Fibroblast of peridontal ligament (primary cell): Measurements from ENCODE around the gene DCANP1.

Experiments
- DNase-seq: peaks from one replicate; pipeline ENCODE4 v3.0.0-alpha.2; 2010; ENCODE audit errors: extremely low read depth

DCANP1 gene

DNA sequence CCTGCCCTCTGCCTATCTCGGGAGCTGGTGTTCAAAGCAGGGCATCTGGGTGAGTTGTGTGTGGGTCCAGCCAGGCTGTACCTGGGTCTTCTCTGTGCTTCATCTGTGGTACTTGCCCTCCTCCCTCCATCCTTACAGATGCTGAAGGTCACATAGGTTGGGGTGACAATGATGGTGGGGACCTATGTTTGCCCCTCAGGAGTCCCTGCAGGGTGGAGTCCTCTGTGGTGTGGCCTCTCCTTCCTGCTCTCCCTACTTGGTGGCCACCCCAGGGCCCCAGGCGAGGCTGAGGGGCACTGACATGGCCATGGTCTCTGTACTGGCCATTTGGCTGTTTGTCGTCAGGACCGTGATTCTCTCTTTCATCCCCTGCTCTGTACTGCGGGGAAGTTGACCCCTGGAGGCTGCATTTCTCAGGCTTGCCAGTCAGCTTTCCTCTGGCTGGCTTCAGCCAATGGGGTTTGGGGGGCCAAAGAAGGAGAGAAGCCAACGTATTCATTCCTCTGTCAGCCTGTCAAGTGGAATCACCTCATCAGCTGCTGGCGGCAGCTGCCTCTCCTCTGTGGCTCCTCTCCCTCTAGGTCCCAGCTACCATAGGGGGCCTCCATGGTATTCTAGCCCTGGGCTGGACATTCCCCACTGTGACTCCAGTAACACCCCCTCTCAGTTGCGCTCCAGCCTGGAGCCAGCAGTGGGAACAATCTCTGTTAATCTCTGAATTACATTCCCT lies 4.6 kb downstream of the DCANP1 start:
- DNase-seq, result no peak

DNA sequence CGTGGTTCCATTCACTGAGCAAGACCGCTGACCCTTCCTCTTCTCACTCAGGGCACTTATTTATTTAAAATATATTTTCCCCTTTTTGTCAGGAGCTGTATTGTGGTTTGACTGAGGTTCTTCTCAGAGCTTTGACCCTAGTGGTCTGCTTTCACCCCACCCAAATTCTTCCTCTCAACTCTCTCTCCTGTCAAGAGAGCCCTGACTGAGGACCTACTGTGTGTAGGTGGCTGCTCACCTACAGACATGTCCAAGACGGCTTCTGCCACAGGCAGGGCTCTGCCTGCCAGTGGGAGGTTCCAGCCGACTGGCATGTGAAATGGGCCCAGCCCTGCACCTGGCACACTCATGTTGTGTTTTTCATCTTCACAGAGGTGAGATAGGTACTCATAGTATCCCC lies 5.2 kb downstream of the DCANP1 start:
- no peak for DNase-seq

DNA sequence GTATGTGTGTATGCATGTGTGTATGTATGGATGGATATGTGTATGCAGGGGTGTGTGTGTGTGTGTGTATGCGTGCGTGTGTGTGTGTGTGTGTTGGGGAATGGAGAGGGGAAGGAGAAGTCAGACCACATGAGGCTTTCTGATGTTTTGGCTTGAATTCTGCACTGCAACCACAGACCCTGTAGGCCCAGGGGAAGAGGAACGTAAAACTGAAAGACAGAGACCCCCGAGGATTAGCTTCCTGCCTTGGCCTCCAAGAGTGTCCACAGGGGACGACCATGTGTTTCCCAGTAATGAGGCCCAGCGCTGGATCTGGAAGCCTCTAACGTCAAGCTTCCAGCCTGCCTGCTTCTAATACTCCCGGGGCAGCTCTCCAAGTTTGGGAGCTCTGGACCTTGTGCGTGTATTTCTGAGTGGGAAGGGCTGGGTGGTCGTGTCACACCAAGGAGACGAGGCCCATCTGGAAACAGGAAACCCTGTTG lies 5.8 kb downstream of the DCANP1 start:
- DNase-seq, result peak; percentile 19

DNA sequence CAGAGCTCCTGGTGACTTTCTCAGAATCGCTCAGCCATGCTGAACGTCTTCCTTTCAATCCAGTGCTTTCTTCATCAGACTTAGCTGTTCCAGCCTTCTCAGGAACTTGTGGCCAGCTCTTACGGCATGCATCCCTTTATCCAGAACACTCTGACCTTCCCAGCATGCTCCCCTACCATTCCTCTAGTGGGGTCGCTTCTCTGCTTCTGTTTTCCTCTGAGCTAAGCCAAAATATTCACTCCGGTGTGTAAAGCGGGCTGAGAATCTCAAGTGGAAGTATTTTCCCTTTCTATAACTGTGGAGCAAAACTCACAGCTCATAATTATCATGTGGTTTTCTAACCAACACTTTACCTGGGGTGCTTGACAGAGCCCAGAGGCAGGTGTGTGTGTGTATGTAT lies 6.2 kb downstream of the DCANP1 start:
- no peak for DNase-seq

DNA sequence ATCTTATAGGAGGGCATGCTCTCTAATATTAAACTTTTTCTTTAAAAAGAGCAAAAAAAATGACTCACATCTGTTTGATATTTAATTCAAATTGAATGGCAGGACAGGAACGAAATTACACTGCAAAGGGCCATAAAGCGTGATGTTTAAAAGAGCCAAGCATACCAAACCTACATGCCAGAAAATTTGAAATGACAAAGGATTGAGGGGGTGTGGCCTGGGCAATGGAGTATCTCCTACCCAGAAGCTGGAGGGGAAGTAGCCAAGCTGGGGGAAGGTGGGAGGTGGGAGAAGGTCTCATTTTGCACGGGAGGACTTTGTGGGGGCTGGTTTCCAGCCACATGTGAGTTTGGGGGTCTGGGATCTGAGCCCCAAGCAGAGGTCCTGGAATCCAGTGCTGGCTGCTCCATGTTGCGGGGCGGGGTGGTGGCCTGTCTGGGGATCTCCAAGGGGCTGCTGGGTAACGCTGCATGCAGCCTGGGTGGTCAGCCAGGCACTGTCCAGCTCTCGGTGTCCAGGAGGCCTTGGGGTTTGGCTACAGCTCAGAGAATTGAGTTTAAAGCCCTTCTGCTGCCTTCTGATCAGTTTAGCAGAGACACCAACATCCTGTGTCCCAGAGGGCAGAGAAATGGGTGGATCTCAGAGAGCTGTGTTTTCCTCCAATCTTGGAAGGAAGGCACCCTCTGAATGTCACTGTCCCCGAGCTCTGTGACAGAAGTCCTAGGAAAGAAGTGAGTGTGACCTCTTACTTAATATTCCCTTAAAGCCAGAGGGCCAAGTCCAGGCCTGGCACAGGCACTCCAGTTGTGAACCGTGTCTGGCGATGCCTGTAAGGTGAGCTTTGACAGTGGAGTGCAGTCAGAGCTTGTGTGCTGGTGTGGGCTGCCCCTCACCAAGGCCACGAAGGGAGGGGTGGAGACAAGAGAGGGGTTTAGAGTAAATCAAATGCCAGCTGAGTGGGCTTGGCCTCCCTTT lies 7.6 kb downstream of the DCANP1 start:
- DNase-seq, result no peak

DNA sequence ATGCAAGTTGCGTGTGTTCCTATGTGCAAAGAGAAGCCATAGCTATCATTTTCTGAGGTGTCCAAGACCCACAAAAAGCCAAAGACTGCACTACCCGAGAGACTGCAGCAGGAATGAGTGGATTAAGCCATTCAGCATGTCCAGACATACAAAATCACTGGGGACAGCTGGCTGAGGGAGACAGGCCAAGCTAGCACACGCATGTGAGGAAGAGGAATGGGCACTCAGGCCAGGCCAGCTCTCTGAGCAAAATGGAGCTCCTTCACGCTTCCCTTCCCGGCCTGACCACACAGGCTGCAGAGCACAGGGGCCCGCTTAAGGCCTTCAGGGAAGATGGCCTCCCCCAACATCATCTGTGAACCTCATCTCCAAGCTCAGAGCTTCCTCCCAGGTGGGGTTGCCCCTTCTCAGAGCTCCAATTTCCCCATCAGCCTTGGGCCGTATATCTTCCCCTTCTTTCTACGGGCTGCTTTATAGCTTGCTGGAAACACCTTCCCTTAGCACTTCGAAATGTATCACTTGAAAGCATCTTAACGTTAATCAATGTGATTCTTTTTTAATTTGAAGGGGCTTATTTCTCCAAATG lies 8.4 kb downstream of the DCANP1 start:
- DNase-seq, result no peak

DNA sequence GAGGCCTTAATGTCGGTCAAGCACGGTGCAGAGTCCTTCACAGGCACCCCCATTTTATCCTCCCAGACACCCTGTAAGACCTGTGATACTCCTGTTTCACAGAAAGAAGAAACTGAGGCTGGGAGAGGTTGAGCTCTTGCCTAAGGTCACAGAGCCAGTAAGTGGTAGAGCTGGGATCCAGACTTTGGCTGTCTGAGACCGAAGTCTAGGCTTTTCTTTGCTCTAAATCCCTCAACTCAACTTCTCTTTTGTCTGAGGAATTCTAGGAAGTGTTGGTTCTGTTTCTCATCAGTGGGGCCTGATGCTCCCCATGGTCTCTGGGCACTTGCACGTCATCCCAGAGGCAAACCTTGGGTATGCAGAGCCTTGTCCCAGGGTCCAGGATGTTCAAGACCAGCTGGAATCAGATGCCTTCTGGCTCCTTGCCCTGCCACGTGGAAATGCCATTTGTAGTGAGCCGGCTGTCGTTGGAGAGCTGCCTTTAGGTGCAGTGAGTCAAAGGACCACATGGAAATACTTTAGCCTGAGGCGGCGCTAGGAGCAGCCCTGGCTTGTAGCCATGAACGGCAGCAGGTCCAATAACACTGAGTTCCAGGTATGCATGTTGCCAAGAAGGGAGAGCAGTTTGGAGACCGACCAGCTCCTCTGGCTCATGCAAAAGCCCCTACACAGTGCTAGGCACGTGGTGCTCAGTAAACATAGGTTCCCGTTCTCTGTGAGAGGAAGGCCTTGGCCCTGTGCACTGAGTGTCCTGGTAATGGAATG lies 9.2 kb downstream of the DCANP1 start:
- peak; percentile 74 for DNase-seq

DNA sequence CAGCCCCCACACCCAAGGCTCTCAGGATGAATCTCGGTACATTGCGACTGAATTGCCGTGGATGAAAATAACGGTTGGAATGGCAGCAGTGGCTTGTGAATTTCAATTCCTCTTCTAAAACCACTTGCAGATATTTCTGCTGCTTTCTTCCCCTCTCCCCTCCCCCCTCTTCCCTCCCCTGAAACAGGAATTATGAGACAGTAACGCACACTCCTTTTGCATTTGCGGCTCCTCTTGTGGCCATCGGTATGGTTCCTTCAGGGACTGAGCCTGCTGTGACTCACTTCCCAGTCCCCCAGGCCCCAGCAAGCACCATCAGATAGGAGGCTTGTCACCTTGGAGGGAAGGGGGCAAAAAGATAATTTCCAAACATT lies 9.7 kb downstream of the DCANP1 start:
- no peak for DNase-seq

DNA sequence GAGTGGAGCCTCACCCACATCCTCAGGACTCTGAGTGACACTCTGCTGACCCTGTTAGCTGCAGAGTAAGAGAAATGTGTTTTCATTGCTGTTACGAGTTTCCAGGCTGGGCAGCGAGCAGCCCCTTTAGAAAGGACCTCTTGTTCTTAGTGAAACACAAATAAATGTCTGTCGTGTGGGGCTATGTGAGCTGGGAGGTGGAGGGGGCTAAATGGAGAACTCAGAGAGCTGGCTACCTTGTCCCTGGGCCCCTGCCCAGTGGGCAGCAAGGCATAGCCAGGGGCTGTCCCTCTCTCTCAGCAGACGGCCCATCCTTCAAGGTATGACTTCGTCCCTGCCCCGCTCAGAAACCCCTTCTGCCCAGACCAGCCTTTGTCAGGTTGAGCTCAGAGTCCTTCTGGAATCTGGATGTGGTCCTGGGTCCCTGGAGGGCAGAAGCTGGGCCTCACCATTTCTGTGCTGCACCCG lies 10.2 kb downstream of the DCANP1 start:
- no peak for DNase-seq

DNA sequence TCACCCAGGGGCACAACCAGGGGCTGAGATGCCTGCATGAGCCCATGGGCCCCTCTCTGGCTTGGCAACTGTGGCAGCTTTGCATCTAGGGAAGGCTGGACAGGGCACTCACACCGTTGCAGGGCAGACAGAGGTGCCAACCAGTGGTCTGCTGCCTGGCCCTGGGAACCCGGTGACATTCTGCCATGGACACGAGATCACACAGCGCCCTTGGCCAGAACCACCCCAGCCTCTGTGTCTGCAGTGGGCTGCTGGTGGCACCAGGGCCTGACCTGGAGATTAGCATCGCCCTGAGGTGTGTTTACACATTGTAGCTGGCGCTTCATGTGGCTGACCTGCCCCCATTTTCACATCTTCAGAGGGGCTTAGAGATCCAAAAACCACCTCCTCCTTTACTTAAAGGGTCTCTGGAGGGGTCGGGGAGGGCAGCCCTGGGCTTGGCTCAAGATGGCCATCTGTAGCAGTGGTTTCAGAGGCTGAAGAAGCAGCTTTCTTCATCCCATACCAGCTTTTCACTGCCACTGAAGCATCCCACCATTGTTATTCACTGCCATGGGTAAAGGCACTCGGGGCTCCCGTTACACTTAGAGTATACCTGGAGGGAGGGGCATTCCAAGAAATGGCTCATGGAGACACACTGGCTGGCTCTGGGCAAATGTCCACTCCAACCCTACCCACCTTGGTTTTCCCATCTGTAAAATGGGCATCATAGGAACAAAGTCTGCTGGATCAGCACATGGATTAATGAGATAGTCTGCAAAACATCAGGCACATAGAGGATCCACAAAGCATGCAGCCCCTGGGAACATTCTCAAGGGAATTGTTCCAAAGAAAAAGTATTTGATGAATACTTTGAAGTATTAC lies 11.4 kb downstream of the DCANP1 start:
- no peak for DNase-seq

DNA sequence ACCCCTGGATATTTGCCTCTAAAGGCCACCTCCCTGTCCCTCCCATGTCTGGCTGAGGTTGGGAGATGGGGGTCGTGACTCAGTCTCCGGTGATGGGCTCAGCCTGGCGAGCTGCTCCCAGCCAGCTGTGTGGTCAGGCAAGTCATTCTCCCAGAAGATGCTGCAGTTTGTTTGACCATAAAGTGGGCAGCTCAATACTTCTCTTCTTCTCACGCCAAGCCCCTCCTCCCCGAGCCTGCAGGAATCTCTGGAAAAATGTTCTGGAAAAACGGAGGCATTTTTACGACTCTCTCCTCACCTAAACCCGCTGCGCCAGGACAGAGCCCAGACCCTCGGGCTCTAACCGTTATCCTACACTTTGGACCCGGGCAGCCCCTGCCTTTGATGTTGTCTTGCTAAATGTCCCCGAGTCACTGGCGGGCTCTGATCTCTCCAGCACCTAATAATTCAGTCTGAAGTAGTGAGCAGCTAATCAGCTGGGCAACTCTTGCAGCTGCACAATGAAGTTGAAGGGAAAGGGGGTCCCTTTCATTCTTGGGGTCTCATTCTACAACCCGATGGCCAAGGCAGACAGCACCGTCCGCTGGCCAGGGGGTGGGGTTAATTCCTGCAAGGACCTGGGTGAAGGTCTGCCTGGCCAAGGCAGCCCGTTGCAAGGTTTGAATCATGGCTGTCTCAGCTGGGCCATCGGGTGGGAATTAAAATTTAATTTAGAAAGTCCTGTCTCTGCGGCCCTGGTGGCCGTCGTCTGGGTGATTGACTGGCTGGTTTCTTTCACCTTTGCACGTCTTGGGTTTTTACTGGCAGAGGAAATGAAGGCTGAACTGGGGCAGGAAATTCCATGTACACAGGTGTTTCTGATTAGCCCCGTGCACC lies 12.3 kb downstream of the DCANP1 start:
- DNase-seq, result no peak

DNA sequence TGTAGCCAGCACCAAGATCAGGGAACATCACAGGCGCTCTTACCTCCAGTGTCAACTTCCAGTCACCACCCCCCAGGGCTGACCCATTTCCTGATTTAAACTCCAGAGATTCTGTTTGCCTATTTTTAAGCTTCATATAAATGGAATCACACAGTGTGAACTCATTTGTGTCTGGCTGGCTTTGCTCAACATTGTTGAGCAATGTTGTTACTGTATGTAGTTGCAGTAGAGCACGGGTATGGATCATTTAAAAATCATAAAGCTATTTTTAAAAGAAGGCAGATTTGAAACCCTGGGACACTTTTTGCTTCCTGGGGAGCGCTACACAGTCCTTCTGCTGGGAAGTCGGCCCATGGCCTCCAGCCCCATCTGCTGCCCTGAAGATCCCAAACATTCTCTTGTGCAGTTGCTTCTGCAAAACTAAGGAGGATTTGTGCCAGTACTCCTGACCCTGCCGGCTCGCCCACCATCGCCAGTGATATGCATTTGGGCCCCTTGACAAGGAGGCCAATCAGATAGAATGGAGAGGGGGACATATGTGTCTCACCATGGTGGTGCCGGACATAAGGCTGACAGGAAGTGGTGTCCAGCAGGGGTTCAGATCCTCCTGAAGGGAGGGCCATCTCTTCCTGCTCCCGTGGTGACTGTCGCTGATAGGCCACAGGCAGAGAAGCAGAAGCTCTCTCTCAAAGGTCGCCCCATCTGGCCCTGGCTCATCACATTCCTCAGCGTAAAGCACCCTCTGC lies 13.3 kb downstream of the DCANP1 start:
- peak; percentile 31 for DNase-seq

DNA sequence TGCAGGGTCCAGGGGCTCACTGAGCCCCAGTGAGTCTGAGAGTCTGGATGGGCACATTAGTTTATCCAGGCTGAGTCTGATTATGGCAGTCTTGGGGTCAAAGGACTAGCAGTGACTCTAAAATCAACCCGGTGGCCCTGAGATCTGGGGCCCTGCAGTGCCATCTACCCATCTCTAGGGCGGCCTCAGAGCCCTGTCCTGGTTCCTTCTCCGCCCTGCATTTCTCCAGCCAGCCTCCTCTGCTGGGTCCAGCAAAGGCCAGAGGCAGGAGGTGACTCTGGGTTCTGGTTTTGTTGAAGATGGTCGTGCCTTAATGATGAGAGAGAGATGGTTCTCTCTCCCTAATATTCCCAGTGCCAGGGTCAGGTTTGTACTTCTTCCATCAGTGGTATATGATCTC lies 15.0 kb downstream of the DCANP1 start:
- no peak for DNase-seq

DNA sequence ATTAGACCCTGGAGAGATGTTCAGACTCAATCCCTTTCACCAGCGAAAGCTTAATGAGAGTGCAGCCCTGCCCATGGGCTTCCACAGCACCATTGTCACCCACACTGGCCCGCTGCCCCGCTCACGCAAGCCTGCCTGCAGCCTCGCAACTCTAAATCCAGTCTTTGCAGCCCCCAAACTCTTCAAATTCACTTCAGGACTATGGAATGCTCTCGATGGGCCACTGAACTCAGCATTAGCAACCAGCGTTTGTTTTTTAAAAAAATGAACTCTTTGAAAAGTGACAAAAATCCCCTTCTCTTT lies 17.1 kb downstream of the DCANP1 start:
- DNase-seq, result no peak

DNA sequence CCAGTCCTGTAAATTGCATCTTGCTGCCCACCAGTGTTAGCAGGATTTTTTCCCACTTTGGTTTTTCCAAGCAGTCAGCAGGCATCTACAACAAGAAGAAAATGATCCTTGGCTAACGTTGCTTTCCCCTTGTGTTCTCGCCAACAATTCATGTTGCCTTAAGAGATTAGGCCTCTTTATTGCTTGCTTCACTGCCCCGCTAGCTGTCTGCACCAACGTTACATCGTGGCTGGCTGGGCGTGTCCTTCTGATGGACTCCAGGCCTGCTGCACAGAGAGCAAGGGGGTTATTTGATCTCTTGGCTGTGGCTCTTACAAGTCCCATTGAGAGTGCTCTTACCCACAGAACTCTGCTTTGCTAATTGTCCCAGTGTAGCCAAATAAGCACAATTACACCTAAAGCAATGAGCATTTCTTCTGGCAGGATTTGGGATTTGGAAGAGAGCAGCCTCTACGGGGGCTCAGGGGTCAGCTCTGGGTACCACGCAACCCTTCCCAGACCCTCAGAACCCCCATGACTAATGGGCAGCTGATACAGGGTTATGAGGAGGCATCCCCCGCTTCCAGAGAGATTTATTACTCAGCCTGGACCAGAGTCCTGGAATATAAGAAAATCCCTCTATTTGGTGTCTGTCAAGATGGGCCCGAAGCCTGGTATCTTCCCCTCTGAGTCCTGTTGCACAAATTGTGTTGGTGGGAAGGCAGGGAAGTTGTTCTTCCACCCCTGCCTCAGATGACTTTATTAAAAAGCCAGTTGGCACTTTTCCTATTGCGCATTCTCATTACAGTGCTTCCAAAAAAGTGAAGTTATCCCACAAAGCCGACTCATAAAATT lies 17.6 kb downstream of the DCANP1 start:
- peak; percentile 27 for DNase-seq

DNA sequence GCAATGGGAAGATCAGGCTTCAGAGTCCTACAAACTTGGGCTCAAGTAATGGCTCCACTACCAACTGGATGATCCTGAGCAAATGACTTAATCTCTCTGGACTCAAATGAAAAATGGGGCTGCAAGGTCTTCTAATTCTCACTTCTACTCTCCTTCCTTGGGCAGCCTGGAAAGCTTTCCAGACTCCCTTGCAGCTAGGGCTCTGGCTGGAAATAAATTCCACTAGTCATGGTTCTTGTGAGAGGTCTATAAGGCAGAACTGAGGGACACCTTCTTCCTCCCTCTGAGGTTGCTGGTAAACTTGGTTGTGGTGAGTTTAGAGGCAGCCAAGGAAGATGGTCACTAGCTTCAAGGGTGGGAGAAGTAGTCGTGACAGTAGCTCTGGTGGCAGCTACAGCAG lies 18.6 kb downstream of the DCANP1 start:
- no peak for DNase-seq

DNA sequence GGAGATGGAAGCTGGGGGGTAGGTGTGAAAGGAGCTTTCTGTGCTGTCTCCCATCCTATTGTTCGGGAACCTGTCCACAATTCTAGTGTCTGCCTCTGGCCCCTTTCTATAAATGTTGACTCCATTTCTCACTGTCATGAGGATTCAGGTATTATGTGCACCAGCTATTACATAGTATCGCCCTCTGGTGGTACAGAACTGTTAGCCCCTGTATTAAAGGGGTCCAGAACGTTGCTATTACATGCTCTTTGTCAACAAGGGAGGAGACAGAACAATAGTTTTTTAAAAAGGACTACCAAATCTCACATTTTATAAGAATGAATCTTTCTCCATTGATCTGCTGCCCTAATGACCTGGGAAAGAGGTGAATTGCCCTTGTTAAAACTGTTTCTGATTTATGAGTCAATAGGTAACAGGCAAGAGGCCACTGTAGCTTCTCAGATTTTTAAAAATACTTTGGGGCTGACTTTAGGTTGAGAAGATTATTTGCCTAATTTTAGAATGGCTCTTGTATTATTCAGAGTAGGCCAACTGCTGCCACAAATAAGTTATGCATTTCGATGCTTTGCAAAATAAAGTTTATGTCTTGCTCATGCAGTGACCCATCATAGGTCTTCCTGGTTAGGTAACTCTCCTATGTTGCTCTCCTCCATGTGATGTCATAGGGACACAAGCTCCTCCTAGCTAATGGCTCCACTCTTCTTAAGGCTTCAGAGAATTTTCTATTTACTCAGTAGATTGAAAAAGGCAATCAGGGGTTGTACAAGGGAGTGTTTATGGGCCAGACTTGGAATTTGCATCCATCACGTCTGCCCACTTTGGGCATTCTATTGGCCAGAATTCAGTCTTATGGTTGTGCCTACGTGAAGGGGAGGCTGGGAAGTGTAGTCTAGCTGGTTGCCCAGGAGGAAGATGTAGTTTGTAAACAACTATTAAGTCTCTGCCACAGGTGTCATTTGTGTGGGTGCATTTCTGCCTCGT lies 20.8 kb downstream of the DCANP1 start:
- peak; percentile 67 for DNase-seq
